Measurements from ENCODE around the gene GALE.
"Not testable (repeated sequence)": the region's sequence is repeated elsewhere in the genome, so short reads cannot be mapped to it uniquely, and the experiment has no call there.

GALE gene

DNA sequence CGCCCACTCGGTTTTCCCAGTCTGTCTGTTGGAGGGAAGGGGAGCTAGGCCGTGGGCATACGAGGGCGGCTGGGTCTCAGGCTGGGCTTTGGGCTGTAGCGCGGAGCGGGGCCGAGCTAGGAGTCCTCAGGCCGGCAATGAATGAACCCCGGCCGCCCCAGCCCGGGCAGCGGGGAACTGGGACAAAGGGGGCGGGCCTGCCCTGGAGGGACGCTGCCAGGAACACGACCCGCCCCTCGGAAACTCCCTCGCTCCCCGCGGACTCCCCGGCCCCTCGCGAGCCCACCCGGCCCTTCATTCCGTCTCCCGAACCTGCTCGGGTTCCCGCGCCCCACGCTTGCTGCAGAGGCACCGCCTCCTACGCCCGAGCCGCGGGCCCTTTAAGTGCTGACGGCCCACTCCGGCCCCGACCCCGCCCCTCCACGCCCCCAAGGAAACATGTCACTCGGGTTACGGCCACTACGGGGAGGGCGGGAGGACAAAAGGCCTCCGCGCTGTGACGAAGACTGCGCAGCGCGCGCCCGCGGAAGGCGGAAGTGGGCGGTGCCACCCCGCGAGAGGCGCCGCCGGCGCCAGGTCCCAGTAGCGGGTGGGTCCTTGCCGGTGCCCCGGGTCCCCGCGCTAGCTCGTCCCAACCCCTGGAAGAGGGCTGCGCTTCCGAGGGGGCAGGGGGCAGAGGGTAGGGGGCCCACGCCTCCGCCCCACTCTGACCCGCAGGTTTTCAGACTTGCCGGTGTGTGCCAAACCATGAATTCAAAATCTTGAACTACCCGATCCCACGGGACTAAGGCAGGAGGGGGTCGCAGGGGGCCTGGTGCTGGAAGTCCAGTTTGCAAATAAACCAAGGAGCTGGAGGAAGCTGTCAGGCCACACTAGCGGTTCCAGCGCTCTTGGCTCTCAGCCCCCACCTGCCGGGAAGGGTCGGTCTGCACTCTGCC lies at the start of gene GALE:
Gene GALE, minus strand, starts transcription at position 355 of the 938 bp plus-strand sequence. CDS start 1,747 bp downstream, outside the sequence.
- DNase-seq (ENCODE audit: low spot score), result peak; percentile 96

DNA sequence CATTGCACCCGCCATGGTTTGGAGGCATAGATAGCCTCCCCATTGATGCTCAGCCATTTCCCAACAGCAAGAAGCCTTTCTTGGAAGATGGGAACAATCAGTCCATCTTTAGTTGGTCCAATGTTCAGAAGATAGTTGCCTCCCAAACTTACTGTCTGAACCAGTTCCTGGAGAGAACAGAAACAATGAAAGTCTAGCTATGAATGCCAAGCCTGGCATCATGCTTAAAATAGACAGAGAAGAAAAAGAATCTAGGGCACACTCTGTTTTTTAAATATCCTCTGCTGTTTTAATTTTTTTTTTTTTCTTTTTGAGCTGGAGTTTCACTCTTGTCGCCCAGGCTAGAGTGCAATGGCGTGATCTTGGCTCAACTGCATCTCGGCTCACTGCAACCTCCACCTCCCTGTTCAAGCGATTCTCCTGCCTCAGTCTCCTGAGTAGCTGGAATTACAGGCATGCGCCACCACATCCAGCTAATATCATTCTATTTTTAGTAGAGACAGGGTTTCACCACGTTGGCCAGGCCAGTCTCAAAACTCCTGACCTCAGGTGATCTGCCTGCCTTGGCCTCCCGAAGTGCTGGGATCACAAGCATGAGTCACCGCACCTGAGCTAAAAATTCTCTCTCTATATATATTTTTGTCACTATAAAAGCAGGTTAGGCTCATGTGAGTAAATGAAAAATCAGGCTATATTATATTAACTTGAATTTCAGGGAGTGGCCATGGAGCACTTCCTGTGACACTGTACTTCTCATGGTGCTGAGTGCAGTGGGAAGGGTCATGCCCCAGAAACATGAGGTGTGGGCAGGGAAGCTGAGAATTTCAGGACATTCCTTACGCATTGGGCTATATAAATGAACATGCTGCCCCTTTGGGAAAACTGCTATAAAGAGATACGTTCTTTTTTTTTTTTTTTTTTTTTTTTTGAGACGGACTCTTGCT lies 48.4 kb upstream of the GALE start:
- DNase-seq (ENCODE audit: low spot score), result no peak

DNA sequence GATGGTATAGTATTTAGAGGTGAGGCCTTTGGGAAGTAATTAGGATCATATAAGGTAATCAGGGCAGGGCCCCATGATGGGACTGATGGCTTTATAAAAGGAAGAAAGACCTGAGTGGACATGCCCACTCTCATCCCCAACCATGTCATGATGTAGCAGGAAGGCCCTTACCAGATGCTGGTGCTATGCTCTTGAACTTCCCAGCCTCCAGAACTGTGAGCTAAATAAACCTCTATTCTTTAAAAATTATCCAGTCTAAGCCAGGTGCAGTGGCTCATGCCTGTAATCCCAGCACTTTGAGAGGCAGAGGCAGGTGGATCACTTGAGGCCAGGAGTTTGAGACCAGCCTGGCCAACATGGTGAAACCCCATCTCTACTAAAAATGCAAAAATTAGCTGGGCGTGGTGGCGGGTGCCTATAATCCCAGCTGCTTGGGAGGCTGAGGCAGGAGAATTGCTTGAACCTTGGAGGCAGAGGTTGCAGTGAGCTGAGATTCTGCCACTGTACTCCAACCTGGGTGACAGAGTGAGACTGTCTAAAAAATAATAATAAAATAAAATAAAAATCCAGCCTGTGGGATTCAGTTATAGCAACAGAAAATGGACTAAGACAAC lies 47.0 kb upstream of the GALE start:
- DNase-seq (ENCODE audit: low spot score), result not testable (repeated sequence)

DNA sequence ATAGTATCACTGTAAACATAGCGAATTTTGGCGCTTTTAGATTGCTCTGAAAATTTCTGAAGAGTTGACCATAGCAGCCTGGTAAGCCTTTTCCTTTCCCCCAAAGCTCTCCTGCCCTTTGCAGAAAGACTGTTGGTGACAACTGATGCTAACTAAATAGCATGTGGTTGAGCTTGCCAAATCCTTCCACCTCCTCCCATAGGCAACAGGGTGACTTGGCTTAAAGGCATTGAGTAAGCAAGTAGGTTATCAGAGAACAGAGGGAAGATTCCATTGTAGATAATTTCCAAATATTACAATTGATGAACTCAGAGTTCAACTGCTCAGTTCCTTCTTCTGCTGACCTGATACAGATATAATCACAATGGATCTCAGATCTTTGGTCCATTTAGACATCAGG lies 44.6 kb upstream of the GALE start:
- DNase-seq (ENCODE audit: low spot score), result no peak

DNA sequence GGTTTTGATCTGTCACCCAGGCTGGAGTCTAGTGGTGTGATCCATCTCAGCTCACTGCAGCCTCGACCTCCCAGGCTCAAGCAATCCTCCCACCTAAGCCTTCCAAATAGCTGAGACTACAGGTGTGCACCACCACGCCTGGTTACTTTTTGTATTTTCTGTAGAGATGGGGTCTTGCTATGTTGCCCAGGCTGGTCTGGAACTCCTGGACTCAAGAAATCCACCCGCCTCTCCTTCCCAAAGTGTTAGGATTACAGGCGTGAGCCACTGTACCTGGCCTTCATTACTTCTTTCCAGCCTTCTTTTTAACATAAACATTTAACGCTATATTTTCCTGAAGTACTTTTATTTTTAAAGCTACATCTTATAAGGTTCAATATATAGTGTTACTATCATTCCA lies 43.1 kb upstream of the GALE start:
- no peak for DNase-seq (ENCODE audit: low spot score)

DNA sequence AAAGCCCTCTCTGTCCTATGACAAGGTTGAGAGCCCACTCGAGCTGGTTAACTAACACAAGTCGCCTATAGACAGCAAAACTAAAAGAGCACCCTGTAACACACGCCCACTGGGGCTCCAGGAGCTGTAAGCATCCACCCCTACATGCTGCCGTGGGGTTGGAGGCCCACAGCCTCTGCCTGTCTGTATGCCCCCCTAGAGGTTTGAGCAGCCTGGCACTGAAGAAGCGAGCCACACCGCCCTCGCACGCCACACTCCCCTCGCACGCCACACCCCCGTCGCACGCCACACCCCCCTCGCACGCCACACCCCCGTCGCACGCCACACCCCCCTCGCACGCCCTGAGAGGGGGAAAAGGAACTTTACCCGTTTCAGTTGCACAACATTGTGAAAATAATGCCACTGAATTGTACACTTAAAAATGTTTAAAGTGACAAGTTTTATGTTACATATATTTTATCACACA lies 37.9 kb upstream of the GALE start:
- DNase-seq (ENCODE audit: low spot score), result peak; percentile 10

DNA sequence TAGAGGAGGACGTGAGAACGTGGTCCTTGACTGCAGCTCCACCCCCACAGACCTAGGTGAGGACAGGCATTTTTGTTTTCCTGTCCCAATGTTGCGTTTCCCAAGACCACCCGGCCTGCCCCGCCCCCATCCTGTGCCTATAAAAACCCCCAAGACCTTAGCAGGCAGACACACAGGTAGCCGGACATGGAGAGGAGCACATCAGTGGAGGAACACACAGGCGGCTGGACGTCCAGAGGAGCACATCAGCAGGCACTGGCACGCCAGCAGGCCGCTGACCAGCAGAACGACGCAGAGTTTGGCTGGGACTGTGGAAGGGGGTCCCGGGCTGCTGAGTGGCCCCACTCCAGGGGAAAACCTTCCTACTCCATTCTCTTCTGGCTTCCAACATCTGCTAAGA lies 37.4 kb upstream of the GALE start:
- no peak for DNase-seq (ENCODE audit: low spot score)

DNA sequence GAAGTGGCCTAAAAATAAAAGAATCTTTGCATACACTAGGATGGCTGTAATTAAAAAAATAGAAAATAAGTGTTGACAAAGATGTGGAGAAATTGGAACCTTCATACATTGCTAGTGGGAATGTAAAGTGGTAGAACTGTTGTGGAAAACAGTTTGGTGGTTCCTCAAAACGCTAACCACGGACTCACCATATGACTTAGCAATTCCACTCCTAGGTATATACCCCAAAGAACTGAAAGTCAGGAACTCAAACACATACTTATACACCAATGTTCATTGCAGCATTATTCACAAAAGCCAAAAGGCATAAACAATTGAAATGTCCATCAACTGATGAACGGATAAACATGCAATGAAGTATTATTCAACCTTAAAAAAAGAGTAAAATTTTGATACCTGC lies 35.5 kb upstream of the GALE start:
- DNase-seq (ENCODE audit: low spot score), result no peak

DNA sequence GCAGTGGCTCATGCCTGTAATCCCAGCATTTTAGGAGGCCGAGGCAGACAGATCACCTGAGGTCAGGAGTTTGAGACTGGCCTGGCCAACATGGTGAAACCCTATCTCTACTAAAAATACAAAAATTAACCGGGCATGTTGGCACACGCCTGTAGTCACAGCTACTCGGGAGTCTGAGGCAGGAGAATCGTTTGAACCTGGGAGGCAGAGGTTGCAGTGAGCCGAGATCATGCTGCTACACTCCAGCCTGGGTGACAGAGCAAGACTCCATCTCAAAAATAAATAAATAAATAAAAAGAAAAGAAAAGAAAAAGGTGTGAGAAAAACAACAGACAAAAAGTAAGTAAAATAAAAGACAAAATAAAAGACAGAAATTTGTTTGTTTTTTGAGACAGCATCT lies 33.6 kb upstream of the GALE start:
- DNase-seq (ENCODE audit: low spot score), result not testable (repeated sequence)

DNA sequence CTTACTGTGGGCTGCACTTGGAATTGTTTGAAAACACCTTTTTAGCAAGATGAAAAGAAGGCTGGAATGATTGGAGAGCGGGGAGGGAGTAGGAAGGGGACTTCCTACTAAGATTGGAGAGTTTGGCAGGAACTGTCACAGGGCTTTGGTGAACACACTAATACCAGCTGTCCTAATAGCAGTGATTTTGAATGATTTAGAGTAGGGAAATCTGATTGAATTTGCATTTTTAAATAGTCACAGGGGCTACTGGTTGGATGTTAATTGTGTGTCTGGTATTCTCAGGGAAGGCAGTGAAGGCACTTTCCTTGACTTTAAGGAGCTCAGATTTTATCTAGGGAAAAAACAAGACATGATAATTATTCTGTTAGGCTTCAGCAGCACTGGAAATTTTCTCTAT lies 27.2 kb upstream of the GALE start:
- DNase-seq (ENCODE audit: low spot score), result no peak

DNA sequence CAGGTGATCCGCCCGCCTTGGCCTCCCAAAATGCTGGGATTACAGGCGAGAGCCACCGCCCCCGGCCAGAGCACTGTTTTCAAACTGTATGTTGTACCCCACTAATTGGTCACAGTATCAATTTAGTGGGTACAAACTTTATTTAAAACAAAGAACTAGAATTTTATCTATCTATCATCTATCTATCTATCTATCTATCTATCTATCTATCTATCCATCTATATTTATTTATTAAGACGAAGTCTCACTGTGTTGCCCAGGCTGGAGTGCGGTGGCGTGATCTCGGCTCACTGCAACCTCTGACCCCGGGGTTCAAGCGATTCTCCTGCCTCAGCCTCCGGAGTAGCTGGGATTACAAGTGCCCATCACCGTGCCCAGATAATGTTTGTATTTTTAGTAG lies 26.0 kb upstream of the GALE start:
- not testable (repeated sequence) for DNase-seq (ENCODE audit: low spot score)

DNA sequence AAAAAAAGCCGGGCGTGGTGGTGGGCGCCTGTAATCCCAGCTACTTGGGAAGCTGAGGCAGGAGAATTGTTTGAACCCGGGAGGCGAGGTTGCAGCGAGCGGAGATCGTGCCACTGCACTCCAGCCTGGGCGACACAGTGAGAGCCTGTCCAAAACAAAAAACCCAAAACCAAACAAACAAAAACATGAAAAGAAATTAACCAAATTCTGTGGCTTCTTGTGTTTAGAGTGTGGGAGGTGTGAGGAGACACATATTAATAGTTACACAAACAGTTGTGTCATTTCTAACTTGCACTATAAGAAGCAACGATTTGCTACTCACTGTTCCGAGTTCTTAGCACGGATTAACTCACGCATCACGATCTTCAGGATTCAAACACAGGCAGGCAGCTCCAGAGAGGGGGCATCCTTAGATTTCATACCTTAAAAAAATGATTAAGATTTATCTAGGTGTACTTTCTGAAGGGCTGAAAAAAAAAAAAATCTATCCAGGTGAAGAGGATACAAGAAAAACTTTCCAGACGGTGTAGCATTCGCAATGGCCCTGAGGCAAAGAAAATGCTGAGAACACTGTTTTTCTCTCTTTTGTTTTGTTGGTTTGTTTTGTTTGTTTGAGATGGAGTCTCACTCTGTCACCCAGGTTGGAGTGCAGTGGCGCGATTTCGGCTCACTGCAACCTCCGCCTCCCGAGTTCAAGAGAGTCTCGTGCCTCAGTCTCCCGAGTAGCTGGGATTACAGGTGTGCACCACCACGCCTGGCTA lies 25.4 kb upstream of the GALE start:
- no peak for DNase-seq (ENCODE audit: low spot score)

DNA sequence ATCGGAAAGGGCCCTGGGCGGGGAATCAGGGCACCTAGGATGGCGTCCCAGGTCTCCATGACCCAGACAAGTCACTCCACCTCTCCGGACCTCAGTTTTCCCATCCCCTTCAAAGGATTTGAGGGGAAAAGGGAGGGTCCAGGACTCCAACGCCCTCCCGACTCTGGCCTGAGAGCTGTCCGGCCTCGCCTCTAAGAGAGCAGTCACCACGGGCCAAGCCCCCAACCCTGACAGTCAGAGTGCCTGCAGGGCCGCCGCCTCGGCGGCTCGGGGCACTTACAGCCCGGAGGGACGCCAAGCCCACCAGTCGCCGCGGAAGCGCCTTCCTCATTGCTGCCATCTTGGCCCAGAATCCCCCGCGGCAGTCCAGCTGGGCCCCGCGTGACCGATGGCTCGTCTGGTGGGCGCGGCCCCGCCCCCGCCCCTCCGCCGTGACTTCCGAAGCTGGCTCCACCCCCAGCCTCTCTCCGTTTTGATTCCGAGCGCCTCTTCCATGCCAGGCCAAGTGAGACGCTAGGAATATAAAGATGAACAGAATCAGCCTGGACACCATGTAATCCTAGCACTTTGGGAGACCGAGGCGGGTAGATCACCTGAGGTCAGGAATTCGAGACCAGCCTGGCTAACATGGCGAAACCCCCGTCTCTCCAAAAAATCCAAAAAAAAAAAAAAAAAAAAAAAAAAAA lies 24.7 kb upstream of the GALE start, which contains the start of gene HMGCL:
Gene HMGCL, minus strand, starts transcription at position 354 of the 686 bp plus-strand sequence. Its CDS starts 14 bp downstream, at position 340.
- peak; percentile 90 for DNase-seq (ENCODE audit: low spot score)

DNA sequence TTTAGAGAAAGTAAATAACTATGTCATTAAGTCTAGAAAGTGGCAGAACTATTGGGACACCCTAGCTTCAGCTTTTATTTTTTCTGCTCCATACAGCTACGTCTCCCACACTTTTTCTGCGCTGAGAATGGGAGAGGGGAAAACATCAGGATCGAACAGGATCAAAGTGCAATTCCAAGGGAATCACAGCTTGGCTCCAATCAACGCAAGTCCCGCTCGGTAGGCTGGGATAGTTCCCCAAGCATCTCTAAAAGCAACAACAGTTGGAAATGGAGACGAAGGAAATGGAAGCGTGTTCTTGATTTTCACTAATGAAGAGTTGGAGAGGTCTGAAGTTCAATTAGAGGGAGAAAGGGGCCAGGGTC lies 24.1 kb upstream of the GALE start:
- DNase-seq (ENCODE audit: low spot score), result no peak

DNA sequence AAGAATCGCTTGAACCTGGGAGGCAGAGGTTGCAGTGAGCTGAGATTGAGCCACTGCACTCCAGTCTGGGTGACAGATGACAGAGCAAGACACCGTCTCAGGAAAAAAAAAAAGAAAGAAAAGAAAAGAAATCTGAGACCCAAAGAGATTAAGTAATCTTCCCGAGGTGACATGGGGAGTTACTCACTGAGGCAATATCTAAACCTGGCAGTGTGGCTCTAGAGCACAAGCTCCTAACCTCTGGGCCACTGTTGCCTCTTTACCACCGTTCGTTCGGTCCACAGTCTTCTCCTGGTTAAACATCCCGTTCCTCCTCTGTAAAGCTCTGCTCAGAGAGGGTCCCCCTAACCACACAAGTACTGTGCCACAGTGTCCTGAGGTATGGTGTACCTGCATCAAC lies 23.2 kb upstream of the GALE start:
- DNase-seq (ENCODE audit: low spot score), result no peak

DNA sequence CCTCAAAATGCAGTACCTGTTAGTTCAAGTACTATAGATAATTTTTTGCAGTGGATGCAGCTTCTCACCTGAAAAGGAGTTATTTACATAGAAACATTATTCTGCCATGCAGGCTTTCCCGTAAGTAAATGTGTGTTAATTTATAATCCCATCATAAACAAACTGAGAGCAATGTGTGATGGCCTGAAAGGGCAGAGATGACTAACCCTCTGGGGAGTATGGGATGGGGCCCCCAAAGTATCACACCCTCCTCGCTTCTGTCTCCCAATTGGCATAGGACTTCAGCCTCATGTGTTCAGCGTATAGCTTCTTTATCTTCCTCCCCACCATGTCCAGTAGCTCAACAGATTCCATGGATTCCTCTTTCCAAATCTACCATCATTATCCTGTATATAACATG lies 17.1 kb upstream of the GALE start:
- DNase-seq (ENCODE audit: low spot score), result no peak

DNA sequence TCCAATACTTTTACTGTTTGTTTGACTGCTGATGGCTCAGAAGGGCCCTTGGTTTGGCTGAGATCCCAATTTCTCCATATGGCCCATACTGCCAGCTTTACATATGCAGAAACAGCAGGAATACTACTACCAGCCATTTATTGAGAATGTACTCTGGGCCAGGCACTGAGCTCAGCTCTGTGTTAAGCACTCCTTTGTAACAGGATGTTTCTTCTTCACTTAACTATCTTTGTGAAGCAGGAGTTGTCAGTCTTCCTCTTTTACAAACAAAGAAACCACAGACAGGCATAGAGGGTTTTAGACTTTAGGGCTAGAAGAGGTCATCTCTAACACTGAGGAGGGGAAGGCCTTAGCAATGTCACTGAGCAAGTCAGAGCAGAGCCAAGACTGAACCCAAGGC lies 16.4 kb upstream of the GALE start:
- no peak for DNase-seq (ENCODE audit: low spot score)

DNA sequence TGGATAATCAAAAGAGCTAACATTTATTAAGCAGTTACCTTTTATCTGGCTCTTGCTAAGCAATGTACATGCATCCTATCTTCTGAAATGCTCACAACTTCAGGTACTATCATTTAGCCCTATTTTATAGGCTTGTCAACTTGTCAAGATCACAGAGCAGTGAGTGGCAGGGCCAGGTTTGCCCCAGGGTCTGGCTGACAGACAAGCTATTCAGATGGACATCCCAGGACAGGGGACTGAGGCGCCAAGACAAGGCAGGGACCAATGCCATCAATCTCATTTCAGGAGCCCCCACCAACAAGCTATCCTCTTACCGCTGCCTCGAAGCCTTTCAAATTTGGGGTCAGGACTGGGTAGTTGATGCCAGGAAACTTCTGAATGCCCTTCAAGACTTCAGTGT lies 15.8 kb upstream of the GALE start:
- DNase-seq (ENCODE audit: low spot score), result no peak

DNA sequence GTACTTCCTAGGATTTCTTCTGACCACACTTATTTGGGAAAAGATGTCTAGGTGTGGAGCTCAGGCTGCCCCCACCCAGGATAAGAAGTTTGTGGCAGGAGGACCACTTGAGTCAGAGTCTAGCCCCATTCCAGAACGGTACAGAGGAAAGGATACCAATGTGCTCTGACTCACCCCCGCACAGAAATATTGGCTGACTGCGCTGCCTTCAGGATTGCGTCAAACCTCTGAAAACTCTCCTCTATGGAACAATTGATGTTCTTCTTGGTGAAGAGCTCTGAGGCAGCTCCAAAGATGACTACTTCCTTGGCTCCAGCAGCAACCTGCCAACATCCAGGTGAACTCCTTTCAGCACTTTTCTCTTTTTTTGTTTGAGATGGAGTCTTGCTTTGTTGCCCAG lies 13.5 kb upstream of the GALE start:
- no peak for DNase-seq (ENCODE audit: low spot score)

DNA sequence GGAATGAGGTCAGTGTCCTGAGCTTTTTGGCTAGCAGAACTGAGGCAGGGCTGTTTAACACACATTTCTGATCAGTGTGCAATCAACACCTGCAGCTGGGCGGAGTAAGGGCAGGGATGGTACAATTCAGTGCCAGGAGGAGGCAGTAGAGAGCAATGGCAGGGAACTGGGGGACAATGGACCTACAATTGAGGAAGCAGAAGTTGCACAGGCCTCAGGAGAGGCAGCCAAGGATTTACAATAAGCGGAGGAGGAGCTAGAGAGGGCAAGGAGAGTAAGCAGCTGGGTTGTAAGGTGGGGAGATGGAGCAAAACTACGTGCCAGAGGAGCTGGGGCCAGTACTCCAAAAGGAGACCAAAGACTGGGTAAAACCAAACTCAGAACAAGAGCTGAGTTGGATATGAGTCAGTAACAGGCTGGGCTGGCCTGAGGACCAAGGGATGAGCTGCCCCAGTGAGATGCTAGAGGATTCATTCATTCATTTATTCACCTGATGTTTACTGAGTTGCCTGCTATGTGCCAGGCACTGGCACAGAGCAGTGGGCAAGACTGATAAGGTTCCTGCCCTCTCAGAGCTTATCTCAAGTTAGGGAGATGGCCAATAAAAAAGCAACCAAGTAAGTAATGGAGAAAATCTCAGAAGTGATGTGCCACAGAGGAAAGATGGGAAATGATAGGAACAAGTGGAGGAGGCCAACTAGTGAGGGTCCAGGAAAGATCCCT lies 10.4 kb upstream of the GALE start:
- DNase-seq (ENCODE audit: low spot score), result no peak
